ENCODE results near the gene CYGB.
A peak's percentile ranks its signal among the peaks of the same experiment; 100 is the strongest.

CYGB gene

GRCh38 chr17:76550712-76551615 lies 13.5 kb upstream of the CYGB start:
- DNase-seq (ENCODE audit: low read depth in 2 of 3, low spot score in 1 of 3), result no peak

- no peak for DNase-seq (ENCODE audit: low read depth in 2 of 3, low spot score in 1 of 3)
Measured at GRCh38 chr17:76549539-76549938, 12.0 kb upstream of the CYGB start.

GRCh38 chr17:76549215-76549518 lies 11.7 kb upstream of the CYGB start:
- no peak for DNase-seq (ENCODE audit: low read depth in 2 of 3, low spot score in 1 of 3)

DNA sequence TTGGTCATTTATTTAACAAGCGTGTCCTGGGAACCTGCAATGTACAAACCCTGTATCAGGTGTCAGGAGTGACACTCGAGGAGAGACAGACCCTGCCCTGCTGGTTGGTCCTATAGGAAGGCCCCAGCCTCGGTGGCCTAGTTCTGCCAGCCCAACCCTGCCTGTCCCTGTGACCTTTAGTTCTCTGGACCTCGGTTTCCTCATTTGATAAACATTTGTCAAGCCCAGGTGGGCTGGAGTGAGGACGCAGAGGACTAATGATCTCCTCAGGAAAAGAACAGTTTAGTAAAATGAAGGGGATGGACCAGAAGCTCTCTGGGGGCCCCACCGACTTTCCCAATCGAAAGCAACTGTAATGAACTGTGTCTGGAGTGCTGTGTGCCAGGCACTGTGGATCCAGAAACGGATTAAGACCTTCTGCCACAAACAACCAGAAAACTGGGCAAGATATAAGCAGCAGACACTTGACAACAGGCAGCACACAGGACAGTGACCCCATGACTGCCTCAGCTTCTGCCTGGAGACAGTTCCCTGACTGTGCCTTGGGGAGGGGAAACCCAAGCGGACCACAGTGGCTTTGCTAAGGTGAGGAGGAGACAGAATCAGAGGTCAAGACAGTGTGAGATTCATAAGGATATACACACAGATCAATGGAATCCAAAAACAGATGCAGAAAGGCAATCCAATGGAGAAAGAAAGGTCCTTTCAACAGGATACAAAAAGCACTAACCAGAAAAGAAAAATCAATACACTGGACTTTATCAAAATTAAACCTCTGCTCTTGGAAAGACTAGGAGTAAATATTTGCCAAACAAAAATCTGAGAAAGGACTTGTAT lies 11.1 kb upstream of the CYGB start:
- DNase-seq (ENCODE audit: low read depth in 2 of 3, low spot score in 1 of 3), result no peak

- DNase-seq (ENCODE audit: low read depth in 2 of 3, low spot score in 1 of 3), result no peak
Measured at GRCh38 chr17:76547642-76548202, 10.2 kb upstream of the CYGB start.

DNA sequence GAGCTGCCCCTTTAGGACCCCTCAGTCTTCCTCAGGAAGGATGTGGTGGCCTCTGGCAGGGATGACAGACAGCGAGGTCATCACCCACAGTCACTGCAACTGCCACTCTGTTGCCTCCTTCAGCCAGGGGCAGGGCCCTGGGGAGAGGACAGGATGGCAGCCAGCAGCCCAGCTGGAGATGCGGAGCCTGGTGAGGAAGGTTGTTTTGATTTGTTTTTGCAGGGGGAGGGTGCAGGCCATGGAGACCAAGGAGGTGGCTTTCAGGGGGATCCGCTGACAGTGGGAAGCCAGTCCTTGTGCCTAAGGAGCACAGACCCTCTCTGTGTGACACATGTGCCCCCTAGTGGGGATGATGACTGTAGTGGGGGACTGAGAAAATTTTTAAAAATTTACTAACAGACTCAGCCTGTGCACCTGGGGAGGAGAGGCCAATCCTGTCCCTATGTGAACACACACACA lies 9.7 kb upstream of the CYGB start:
- peak in 2 of 3 donors; percentile 36 to 40 for DNase-seq (ENCODE audit: low read depth in 2 of 3, low spot score in 1 of 3)

DNA sequence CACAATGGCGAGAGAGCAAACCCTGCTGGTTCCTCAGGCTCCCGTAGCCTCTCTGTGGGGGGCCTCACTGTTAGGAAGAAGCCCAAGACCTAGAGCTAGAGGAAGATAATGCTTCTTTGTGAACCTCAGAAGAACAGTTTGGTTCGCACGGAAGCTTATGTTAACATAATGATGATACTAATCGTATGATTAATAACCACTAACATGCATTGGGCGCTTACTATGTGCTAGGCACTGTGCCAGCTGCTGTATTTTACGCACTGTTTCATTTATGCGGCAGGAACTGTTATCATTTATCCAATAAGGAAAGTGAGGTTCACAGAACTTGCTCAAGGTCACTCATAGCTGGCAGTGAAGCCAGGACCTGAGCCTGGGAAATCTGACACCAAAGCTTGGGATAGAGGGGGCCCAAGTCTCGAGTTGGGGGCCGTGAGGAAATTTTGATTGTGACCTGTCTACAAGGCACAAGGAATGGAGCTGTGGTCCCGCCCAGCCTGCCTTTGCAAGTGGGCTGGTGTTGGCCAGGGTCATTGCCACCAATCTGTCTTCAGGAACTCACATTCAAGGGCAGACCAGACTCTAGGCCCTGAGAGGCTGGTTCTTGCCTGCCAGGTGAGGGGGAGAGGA lies 9.2 kb upstream of the CYGB start:
- DNase-seq (ENCODE audit: low read depth in 2 of 3, low spot score in 1 of 3), result no peak

GRCh38 chr17:76545918-76546555 lies 8.5 kb upstream of the CYGB start:
- DNase-seq (ENCODE audit: low read depth in 2 of 3, low spot score in 1 of 3), result no peak

DNA sequence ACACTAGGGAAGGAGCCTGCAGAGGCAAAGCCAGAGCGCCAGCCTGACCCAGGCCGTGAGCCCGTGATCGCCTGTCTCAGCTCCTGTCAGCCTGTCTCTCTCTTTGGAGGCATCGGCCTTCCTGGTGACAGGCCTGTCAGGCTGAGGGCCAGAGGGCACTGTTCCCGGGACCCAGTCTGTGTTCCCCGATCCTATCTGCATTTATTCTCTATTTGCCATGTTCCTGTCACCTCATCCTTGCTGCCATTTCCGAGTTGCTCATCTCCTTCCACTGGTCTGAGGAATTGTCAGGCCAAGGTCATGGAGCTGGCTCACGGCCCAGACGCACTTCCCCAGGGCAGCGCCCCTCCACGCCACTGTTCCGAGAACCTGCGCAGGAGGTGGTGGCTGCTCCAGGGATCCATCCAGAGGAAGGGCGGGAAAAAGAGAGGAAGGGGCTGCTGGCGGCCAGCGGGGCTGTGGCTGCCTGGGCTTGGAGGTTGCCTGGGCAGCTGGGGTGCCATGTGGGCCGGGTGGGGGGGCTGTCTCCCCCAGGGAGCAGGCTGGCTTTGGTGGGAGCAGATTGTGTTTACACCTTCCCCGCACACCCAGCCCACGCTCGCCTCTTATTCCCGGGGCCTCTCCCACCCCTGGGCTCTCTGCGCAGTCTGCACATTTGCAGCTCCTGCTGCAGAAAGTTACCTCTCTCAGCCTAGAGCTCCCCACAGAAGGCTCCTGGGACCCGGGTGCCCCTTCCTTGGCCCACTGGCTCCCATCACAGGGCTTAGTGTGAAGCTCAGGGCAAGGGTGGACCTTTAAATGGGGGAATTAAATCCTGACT lies 7.2 kb upstream of the CYGB start:
- no peak for DNase-seq (ENCODE audit: low read depth in 2 of 3, low spot score in 1 of 3)

DNA sequence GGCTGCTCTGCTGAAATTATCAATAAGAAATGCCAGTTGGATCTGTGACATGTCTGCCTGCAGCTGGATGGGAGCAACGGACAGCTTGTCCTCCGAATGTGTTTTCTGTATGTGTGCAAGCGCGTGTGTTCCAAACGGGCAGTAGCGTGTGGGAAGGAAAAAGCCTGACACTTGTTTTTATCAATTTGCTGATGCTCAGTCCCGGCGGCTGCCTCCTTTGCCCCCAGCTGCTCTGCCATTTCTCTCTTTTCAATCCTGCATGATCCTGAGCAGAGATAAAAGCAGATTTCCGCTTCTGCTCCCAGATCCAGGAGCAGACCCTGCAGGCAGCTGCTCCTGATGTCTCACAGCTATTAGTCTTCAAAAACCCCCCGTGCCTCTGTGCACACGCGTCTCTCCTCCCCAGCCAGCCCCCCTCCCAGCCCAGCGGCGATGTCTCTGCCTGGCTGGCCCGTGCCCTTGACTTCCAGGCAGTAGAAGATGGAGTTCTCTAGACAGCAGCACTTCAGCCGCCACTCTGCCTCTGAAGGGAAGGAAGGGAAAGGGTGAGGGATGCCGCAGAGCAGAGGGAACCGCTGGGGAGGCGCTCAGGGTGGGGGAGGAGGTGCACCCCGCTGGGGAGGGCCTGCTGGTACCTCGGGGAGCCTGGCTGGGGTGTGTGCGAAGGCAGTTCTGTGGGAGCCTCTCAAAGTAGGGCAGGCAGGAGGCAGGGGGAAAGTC lies 6.5 kb upstream of the CYGB start:
- DNase-seq (ENCODE audit: low read depth in 2 of 3, low spot score in 1 of 3), result no peak

GRCh38 chr17:76543482-76543825 lies 5.9 kb upstream of the CYGB start:
- DNase-seq (ENCODE audit: low read depth in 2 of 3, low spot score in 1 of 3), result no peak

DNA sequence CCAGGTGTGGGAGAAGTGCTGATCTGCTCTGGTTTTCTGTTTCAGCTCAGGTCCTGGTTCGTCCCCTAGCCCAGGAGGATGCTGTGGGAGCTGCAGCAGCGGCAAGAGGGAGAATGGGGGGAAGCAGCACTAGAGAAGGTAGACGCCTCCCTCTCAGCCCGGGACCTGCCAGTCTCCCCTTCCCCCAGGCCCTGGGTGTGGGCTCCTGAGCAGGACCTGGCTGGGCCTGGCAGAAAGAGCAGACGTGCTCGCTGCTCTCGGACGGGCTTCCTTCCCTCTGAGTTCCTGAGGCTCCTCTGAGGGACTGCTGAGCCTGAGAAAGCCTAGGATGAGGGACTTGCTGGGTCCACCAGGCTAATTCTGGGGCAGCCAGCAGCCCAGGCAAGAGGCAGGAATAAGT lies 5.5 kb upstream of the CYGB start:
- no peak for DNase-seq (ENCODE audit: low read depth in 2 of 3, low spot score in 1 of 3)

GRCh38 chr17:76542566-76542971 lies 5.1 kb upstream of the CYGB start:
- DNase-seq (ENCODE audit: low read depth in 2 of 3, low spot score in 1 of 3), result no peak

GRCh38 chr17:76541739-76542454 lies 4.4 kb upstream of the CYGB start:
- DNase-seq (ENCODE audit: low read depth in 2 of 3, low spot score in 1 of 3), result no peak

DNA sequence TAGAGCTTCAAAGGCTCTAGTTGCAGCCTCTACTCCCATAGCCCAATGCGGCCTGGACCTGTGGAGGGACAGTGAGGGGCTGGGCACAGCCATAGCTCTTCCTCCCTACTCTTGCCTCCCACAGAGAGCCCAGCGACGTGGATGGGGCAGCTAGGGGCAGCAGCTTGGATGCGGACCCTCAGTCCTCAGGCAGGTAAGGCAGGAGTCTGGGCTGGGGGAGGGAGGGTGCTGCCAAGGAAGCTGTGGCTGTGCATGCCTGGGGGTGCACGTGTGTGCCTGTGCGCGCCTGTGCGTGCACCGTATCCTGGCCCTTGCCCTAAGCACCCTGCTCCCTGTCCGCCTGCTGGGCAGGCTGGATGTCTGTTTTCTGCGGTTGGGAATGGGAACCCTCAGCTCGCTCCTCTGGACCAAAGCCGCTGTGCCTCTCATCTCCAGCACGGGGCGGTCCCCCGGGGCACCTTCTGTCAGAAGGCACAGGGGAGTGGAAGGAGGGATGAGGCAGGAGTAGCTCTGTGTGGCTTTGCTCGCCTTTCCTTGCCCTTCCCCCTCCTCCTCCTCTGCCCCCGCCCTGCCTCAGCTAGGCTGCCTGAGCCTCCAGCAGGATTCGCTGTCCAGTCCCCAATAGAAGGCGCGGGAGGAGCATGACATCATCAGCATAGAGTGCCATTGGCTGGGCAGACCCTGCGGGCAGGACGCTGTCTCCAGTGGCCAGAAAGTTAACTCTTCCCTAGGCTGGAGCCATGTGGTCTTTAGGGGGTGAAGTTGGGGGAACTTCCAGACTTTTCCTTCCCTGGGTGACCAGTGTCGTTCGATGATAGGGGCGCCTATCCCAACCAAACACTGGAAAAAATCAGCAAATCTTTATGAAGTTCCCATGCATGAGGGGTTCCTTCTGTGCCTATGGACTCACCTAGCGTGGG lies 3.1 kb upstream of the CYGB start:
- no peak for DNase-seq (ENCODE audit: low read depth in 2 of 3, low spot score in 1 of 3)

DNA sequence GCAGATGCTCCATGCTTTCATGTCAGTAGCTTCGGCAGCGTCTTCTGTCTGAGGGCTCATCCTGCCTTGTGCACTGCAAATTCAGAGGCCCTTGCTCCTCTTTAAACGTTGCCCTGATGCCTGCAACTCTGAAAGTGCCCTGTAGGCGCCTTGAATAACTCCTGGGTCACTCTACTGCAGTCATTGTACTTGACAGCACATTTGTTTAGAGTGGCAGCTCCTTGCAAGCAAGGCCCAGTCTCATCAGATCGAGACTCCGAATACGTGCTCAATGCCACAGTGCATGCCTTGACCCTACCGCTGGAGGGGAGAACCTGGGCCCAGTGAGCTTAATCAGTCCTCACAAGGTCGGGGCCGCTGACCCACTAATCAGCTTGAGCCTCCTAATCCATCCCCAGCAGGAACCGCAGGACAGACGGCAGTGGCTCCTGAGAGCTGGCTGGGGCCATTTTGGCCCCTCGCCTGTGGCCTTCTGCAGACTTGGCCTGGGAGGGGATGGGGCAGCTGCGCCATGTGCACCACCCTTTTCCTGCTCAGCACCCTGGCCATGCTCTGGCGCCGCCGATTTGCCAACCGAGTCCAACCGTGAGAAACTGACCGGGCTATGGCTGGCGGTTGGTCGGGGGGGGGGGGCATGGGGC lies 2.2 kb upstream of the CYGB start, which contains the start of gene PRCD:
Gene PRCD (plus strand): TSS at position 414 of the 641 bp plus-strand sequence. CDS start 98 bp downstream, at position 512.
- no peak for DNase-seq (ENCODE audit: low read depth in 2 of 3, low spot score in 1 of 3)

- no peak for DNase-seq (ENCODE audit: low read depth in 2 of 3, low spot score in 1 of 3)
Measured at GRCh38 chr17:76538941-76539570, 1.5 kb upstream of the CYGB start.

Data from stimulated activated CD4-positive, alpha-beta T cell treated with anti-CD3 and anti-CD28 coated beads, Interleukin-12 subunit alpha, Interleukin-12 subunit beta, amount 100 ng/mL, for 48 hours (primary cell).